ENCODE measurements around the gene MYLK. TPM values are rescaled to one million over a fixed set of nuclear protein-coding genes. Genes with fewer than 3 reads are reported as not detected.

MYLK gene
- total and polyA plus RNA-seq, 9 of the 15 experiments (the other 6 are each of a cell fraction or from before 2014, with no cell fraction given), result 0.11 to 0.53 (median 0.18) TPM; not detected in 2

- no peaks in the 10 kb centered on the region; the same call in 1 of the 2 replicates for H4K20me1 ChIP-seq (replicated peaks; ENCODE audit: control insufficient read depth, insufficient read depth, low read length)
- intact Hi-C loops (cut with micrococcal nuclease) (loop anchor here (2.0 kb wide), 1 partner anchor 33 kb away; the partner anchor contains the start of gene HACD2), in situ Hi-C loops (cut with MboI) (no loop called here)
- H3K4me2 ChIP-seq (ENCODE audit: insufficient read depth, low read length), result no peak overlapping the region
- H3K79me2 ChIP-seq (ENCODE audit: control insufficient read depth, insufficient read depth, low read length), result no peaks in the 10 kb centered on the region
- ChIA-PET CTCF (ENCODE audit: low intra/inter-chr PET ratio) (no interaction called here), POLR2A (interaction anchor here (0.5 to 1.5 kb wide), 4 partner anchors 16 to 53 kb away, joined by 3 read pairs; no protein-coding TSS in a partner anchor)
- ATAC-seq, result peak; percentile 74
- WGBS (ENCODE audit: insufficient coverage, low coverage, missing lambda C conversion rate), result 34% methylated on average over 7 of the region's 7 CpGs
- no peak for FAIRE-seq
- peaks cover 0 to 5% of the 10 kb centered on the region in 2 experiments; a peak in 1 of 5 replicates for H3K27me3 ChIP-seq (ENCODE audit: control insufficient read depth in 2 of 2, insufficient read depth in 2 of 2, low read length in 2 of 2)
- DNase-seq (ENCODE audit: extremely low read depth in 1 of 4, low spot score in 3 of 4), result no peak
- BruUV-seq (replicated peaks), result no TSS peak
- H3K36me3 ChIP-seq (ENCODE audit: control insufficient read depth, insufficient read depth, low read length), result no peaks in the 10 kb centered on the region
- H3K9ac ChIP-seq (ENCODE audit: insufficient read depth in 1 of 2, low read depth in 2 of 2, low read length in 2 of 2), result no peak overlapping the region
- peaks cover 0 to 18% of the 10 kb centered on the region in 2 experiments; a peak in 4 of 5 replicates for H3K4me1 ChIP-seq (replicated peaks in 1 of 2; ENCODE audit: control insufficient read depth in 2 of 2, insufficient read depth in 2 of 2, low read length in 2 of 2)
- no peak overlapping the region for H3K4me3 ChIP-seq
- no peaks in the 10 kb centered on the region for H3K9me3 ChIP-seq (replicated peaks; ENCODE audit: control insufficient read depth, insufficient read depth, low read depth, low read length)
- no peak overlapping the region for H3K27ac ChIP-seq (ENCODE audit: extremely low read depth, low read depth, low read length)
- H2AFZ ChIP-seq (ENCODE audit: low read depth, low read length), result no peak overlapping the region
- H3K9me1 ChIP-seq (ENCODE audit: control insufficient read depth, insufficient read depth, low read length), result no peaks in the 10 kb centered on the region
- peak; percentile 42; the same call in 1 of the 2 replicates for TF ChIP-seq DMBX1 (CRISPR knock-in tag; IDR thresholded peaks at IDR 0.05; ENCODE audit: borderline replicate concordance)
- no peak for TF ChIP-seq ZKSCAN3 (CRISPR knock-in tag; IDR thresholded peaks at IDR 0.05)
- TF ChIP-seq MGA (IDR thresholded peaks at IDR 0.05), result peak; percentile 30; the same call in 1 of the 2 replicates
- TF ChIP-seq PCBP2 (IDR thresholded peaks at IDR 0.05; ENCODE audit: low read depth, low read length, poor library complexity, severe bottlenecking), result no peak
- TF ChIP-seq RAD51 (IDR thresholded peaks at IDR 0.05; ENCODE audit: borderline replicate concordance, low read depth), result no peak
- no peak for TF ChIP-seq MCM5 (IDR thresholded peaks at IDR 0.05; ENCODE audit: low read depth)
- peak; percentile 17; the same call in 1 of the 2 replicates for TF ChIP-seq ZNF175 (CRISPR knock-in tag; IDR thresholded peaks at IDR 0.05; ENCODE audit: low read depth)
- 0 out of 2 replicates have a peak, but pooled peaks have one; percentile 14 for TF ChIP-seq MYC (IDR thresholded peaks at IDR 0.05; ENCODE audit: low read depth, low read length)
- no peak for TF ChIP-seq MYC (CRISPR knock-in tag; IDR thresholded peaks at IDR 0.05; ENCODE audit: borderline replicate concordance, low read depth)
- TF ChIP-seq MYBL2 (IDR thresholded peaks at IDR 0.05; ENCODE audit: low read depth), result no peak
- no peak for TF ChIP-seq MYBL2 (CRISPR knock-in tag; IDR thresholded peaks at IDR 0.05; ENCODE audit: borderline replicate concordance)
Observed at GRCh38 chr3:123618076-123618708, 265.9 kb downstream of the MYLK start.

Data from K562 (cell line).